HS-5 (cell line): ENCODE results near the gene MRPL23.

ENCODE experiments used
- DNase-seq: peaks from one replicate; pipeline ENCODE4 v3.0.0-alpha.2; 2012; ENCODE audit warnings: low read depth

The MRPL23 gene

GRCh38 chr11:1946812-1947484, at the start of gene MRPL23:
Gene MRPL23, plus strand, starts transcription at chr11:1947332. Its CDS starts 31 bp downstream, at chr11:1947363.
- DNase-seq: no peak

- DNase-seq: no peak
Observed at GRCh38 chr11:1899090-1899489, 48.0 kb upstream of the MRPL23 start.

- DNase-seq: no peak
Observed at GRCh38 chr11:1899686-1900085, 47.4 kb upstream of the MRPL23 start.

GRCh38 chr11:1906181-1906580, 41.0 kb upstream of the MRPL23 start:
- DNase-seq: no peak

GRCh38 chr11:1906611-1907423, 40.3 kb upstream of the MRPL23 start:
- DNase-seq: no peak

GRCh38 chr11:1908618-1909017, 38.5 kb upstream of the MRPL23 start:
- no peak for DNase-seq

- DNase-seq: no peak
Observed at GRCh38 chr11:1909524-1909923, 37.6 kb upstream of the MRPL23 start.

- DNase-seq: no peak
Observed at GRCh38 chr11:1912289-1912878, 34.7 kb upstream of the MRPL23 start.

GRCh38 chr11:1913271-1914060, 33.7 kb upstream of the MRPL23 start:
- DNase-seq: no peak

- no peak for DNase-seq
Observed at GRCh38 chr11:1915795-1916131, 31.4 kb upstream of the MRPL23 start.

GRCh38 chr11:1916132-1916985, 30.8 kb upstream of the MRPL23 start:
- DNase-seq: no peak

GRCh38 chr11:1916986-1917522, 30.1 kb upstream of the MRPL23 start:
- no peak for DNase-seq

- no peak for DNase-seq
Observed at GRCh38 chr11:1917523-1918435, 29.4 kb upstream of the MRPL23 start.

GRCh38 chr11:1918436-1919315, 28.5 kb upstream of the MRPL23 start:
- no peak for DNase-seq

GRCh38 chr11:1919391-1920127, 27.6 kb upstream of the MRPL23 start, which contains the start of gene TNNT3:
Gene TNNT3, plus strand, starts transcription at chr11:1919703. Its CDS starts 3,172 bp downstream, at chr11:1922875.
- no peak for DNase-seq

- no peak for DNase-seq
Observed at GRCh38 chr11:1920128-1920908, 26.8 kb upstream of the MRPL23 start.

- DNase-seq: no peak
Observed at GRCh38 chr11:1920909-1921573, 26.1 kb upstream of the MRPL23 start.
